Breast epithelium (tissue), 4 donors: ENCODE data around the gene GLB1L2. TPM values are rescaled to one million over a fixed set of nuclear protein-coding genes. Genes with fewer than 3 reads are reported as not detected.

Experiments
- DNase-seq, 2 donors: peaks; one replicate each; pipeline ENCODE4 v3.0.0-alpha.2; 2019; ENCODE audit warnings: low spot score in 2 of 2
- H3K27ac ChIP-seq, 2 donors: fragments of 200-600 bp; sonication (generic) in 1 of 2; one replicate each; pipeline ENCODE4 v1.5.1; 2016 to 2019; ENCODE audit warnings: mild to moderate bottlenecking in 1 of 2
- H3K27me3 ChIP-seq, 2 donors: fragments of 200-600 bp; sonication (generic) in 1 of 2; one replicate each; pipeline versions ENCODE4 v1.5.1 to v1.6.0; 2017 to 2019; ENCODE audit warnings: control low read depth in 1 of 2, mild to moderate bottlenecking in 1 of 2
- H3K36me3 ChIP-seq: fragments of 200-600 bp; one replicate; pipeline ENCODE4 v1.5.1; 2019
- H3K4me1 ChIP-seq, 2 donors: fragments of 200-600 bp; sonication (generic); one replicate each; pipeline ENCODE4 v1.5.1; 2016 to 2019; ENCODE audit warnings: control low read depth in 1 of 2
- H3K4me3 ChIP-seq, 3 donors: fragments of 200-600 bp; sonication (generic); 1 replicate in 2 of 3; 2 replicates in 1 of 3; pipeline ENCODE4 v1.5.1; 2016 to 2019; ENCODE audit warnings: mild to moderate bottlenecking in 3 of 3, moderate library complexity in 2 of 3
- H3K9me3 ChIP-seq, 2 donors: fragments of 200-600 bp; sonication (generic) in 1 of 2; one replicate each; pipeline ENCODE4 v1.5.1; 2016 to 2019; ENCODE audit warnings: control low read depth in 1 of 2
- POLR2A ChIP-seq: fragments of 450-650 bp; IDR thresholded peaks from one replicate; pipeline ENCODE4 v1.6.1; 2016; ENCODE audit warnings: antibody characterized with exemption, mild to moderate bottlenecking, moderate library complexity
- POLR2AphosphoS5 ChIP-seq, 3 donors: sonication (generic); formaldehyde crosslinking; IDR thresholded peaks; one replicate each; pipeline ENCODE4 v1.6.1; 2017; ENCODE audit warnings: antibody characterized with exemption in 3 of 3
- intact Hi-C: fragments of 100-400 bp; cut with DNase I; formaldehyde crosslinking; loops from one replicate; pipeline ENCODE4 v1.15.1; 2023; ENCODE audit warnings: low total_unique reads
- total RNA-seq, 3 donors: library from RNA; depleted of rRNA; stranded (reverse); fragments of >200 nt; gene quantifications; one replicate each; pipeline ENCODE4 v1.1.0, GENCODE V29; 2016
- TF ChIP-seq, protein P1 (sequence below), 3 donors: fragments of 450-650 bp; IDR thresholded peaks; one replicate each; pipeline ENCODE4 v1.5.1; 2016 to 2017; ENCODE audit warnings: antibody characterized with exemption in 3 of 3, mild to moderate bottlenecking in 3 of 3, moderate library complexity in 3 of 3

Gene GLB1L2
- total RNA-seq, 3 donors from 2014 or later: 3.4 to 11.5 (median 6.6) TPM

- no peaks in the 10 kb centered on the region for H3K9me3 ChIP-seq
Measured at GRCh38 chr11:134382830-134383229, 51.0 kb downstream of the GLB1L2 start.

DNA sequence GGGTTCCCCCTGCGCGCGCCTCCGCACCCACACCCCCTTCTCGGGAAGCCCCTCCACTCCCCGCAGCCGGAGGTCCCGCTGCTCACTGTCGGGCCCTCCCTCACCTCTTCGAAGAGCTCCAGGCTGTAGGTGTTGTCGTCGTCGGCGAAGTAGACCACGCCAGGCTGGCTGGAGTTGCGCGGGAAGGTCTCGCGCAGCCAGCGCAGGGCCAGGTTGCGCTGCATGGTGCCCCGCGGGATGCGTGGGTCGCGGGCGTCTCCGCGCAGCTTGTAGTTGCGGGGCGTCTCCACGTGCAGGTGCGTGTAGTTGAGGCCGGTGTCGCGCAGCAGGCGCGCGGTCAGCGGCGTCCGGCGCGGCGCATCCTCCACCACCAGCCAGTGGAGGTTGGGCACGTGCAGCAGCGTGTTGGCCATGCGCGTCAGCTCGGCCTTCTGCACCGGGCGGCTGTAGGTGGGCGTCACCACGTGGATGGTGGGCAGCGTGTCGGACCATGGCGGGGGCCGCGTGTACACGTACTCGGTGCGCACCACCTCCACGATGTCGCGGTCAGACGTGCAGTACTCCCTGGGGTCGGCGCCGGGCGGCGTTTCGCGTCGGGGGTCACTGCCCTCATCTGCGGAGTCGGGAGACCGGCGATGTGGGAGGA is 51.9 kb downstream of the GLB1L2 start:
- no peak for DNase-seq
- Histone ChIP-seq H3K27ac (no peak overlapping the region), H3K27me3 (no peaks in the 10 kb centered on the region), H3K4me1 (no peaks in the 10 kb centered on the region), H3K9me3 (no peaks in the 10 kb centered on the region), H3K36me3 (no peaks in the 10 kb centered on the region), H3K4me3 (no peak overlapping the region)
- intact Hi-C loops: no loop called here
- TF ChIP-seq POLR2AphosphoS5 (IDR thresholded peaks at IDR 0.05) (no peak), POLR2A (no peak)
- TF ChIP-seq, protein P1, sequence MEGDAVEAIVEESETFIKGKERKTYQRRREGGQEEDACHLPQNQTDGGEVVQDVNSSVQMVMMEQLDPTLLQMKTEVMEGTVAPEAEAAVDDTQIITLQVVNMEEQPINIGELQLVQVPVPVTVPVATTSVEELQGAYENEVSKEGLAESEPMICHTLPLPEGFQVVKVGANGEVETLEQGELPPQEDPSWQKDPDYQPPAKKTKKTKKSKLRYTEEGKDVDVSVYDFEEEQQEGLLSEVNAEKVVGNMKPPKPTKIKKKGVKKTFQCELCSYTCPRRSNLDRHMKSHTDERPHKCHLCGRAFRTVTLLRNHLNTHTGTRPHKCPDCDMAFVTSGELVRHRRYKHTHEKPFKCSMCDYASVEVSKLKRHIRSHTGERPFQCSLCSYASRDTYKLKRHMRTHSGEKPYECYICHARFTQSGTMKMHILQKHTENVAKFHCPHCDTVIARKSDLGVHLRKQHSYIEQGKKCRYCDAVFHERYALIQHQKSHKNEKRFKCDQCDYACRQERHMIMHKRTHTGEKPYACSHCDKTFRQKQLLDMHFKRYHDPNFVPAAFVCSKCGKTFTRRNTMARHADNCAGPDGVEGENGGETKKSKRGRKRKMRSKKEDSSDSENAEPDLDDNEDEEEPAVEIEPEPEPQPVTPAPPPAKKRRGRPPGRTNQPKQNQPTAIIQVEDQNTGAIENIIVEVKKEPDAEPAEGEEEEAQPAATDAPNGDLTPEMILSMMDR (IDR thresholded peaks at IDR 0.05): no peak

More at GRCh38 chr11:134382830-134383229, 51.0 kb downstream of the GLB1L2 start:
- Histone ChIP-seq H3K27me3 (no peaks in the 10 kb centered on the region), H3K4me3 (no peak overlapping the region), H3K36me3 (no peaks in the 10 kb centered on the region), H3K27ac (no peak overlapping the region), H3K4me1 (no peaks in the 10 kb centered on the region)
- no peak for TF ChIP-seq POLR2AphosphoS5 (IDR thresholded peaks at IDR 0.05)
- no peak for TF ChIP-seq POLR2A
- TF ChIP-seq, protein P1 (IDR thresholded peaks at IDR 0.05): no peak
- no peak for DNase-seq
- intact Hi-C loops: no loop called here

DNA sequence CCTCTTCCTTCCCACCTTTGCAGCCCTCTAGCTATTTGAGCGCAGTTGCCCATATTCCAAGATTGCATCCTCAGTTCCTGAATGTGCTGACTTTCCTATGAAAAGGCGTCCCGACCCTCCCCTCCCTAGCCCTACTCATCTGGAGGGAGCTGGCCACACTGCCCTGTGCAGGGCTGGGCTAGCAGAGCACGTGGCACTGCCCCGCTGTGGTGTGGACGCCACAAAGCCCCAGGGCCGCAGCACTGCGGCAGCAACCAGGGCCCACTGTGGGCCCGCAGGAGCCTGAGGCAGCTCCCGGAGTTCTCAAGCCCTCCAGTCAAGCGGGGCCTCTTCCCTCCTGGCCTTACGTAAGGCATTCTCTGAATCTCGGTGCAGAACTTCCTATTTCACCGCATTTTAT is 52.6 kb downstream of the GLB1L2 start:
- TF ChIP-seq POLR2AphosphoS5 (IDR thresholded peaks at IDR 0.05) (no peak), POLR2A (no peak)
- TF ChIP-seq, protein P1 (IDR thresholded peaks at IDR 0.05): no peak
- no peak for DNase-seq
- Histone ChIP-seq H3K4me1 (no peaks in the 10 kb centered on the region), H3K27ac (no peak overlapping the region), H3K9me3 (no peaks in the 10 kb centered on the region), H3K36me3 (no peaks in the 10 kb centered on the region), H3K4me3 (no peak overlapping the region), H3K27me3 (no peaks in the 10 kb centered on the region)
- intact Hi-C loops: no loop called here

GRCh38 chr11:134385171-134385570 is 53.4 kb downstream of the GLB1L2 start:
- no peaks in the 10 kb centered on the region for H3K27me3 ChIP-seq
- no peaks in the 10 kb centered on the region for H3K9me3 ChIP-seq
- H3K4me3 ChIP-seq: no peak overlapping the region
- no peaks in the 10 kb centered on the region for H3K4me1 ChIP-seq
- H3K36me3 ChIP-seq: no peaks in the 10 kb centered on the region
- DNase-seq: no peak
- no peak overlapping the region for H3K27ac ChIP-seq
- no peak for TF ChIP-seq POLR2A
- no peak for TF ChIP-seq POLR2AphosphoS5 (IDR thresholded peaks at IDR 0.05)
- TF ChIP-seq, protein P1 (IDR thresholded peaks at IDR 0.05): no peak
- intact Hi-C loops: no loop called here

GRCh38 chr11:134385774-134386565 is 54.2 kb downstream of the GLB1L2 start:
- H3K4me1 ChIP-seq: no peaks in the 10 kb centered on the region
- no peaks in the 10 kb centered on the region for H3K36me3 ChIP-seq
- no peak for DNase-seq
- peaks cover 0 to 4% of the 10 kb centered on the region in 2 donors for H3K27me3 ChIP-seq
- intact Hi-C loops: no loop called here
- H3K4me3 ChIP-seq: no peak overlapping the region
- no peak for TF ChIP-seq POLR2AphosphoS5 (IDR thresholded peaks at IDR 0.05)
- TF ChIP-seq POLR2A: no peak
- TF ChIP-seq, protein P1 (IDR thresholded peaks at IDR 0.05): no peak
- H3K9me3 ChIP-seq: no peaks in the 10 kb centered on the region
- no peak overlapping the region for H3K27ac ChIP-seq
